ENCODE data around the gene XRCC6. TPM values are rescaled to one million over a fixed set of nuclear protein-coding genes. Genes with fewer than 3 reads are reported as not detected.

XRCC6 gene
- total and polyA plus RNA-seq, 2 of the 13 experiments (the other 11 are each of a cell fraction or from before 2014, with no cell fraction given): 124 to 625 TPM

GRCh38 chr22:41688365-41689211 is 67.5 kb downstream of the XRCC6 start, which contains the start of gene SNU13:
Gene SNU13 (minus strand): TSS chr22:41688867. CDS start chr22:41688796, 71 bp downstream.
- Histone ChIP-seq H3K9ac (ENCODE audit: insufficient read depth, low read depth, low read length) (peak within 1 kb of the TSS; percentile 90), H2AFZ (ENCODE audit: low read length) (no peak within 1 kb of the TSS), H3K4me2 (ENCODE audit: low read depth, low read length) (peak within 1 kb of the TSS; percentile 86), H4K20me1 (ENCODE audit: insufficient read depth, low read length) (no peaks in the 10 kb centered on the region; the same call in 1 of the 2 replicates), H3K9me3 (ENCODE audit: low read length) (no peaks in the 10 kb centered on the region), H3K27me3 (ENCODE audit: control insufficient read depth in 1 of 2, insufficient read depth in 2 of 2, low read length in 2 of 2) (no peaks in the 10 kb centered on the region), H3K79me2 (ENCODE audit: insufficient read depth, low read length) (peaks cover 47% of the 10 kb centered on the region), H3K27ac (ENCODE audit: extremely low read length, insufficient read depth, low read length) (peak within 1 kb of the TSS; percentile 93), H3K4me3 (replicated peaks in 1 of 3; ENCODE audit: insufficient read depth in 1 of 3, low read depth in 2 of 3, low read length in 3 of 3) (peak within 1 kb of the TSS; percentile 85 to 95 (median 94)), H3K4me1 (ENCODE audit: insufficient read depth, low read length) (peaks cover 27% of the 10 kb centered on the region), H3K36me3 (replicated peaks in 1 of 2; ENCODE audit: control insufficient read depth in 1 of 2, insufficient read depth in 2 of 2, low read length in 2 of 2) (no peaks in the 10 kb centered on the region)
- 0% methylated on average over 30 of the region's 62 CpGs for WGBS (ENCODE audit: low lambda C conversion rate)
- BruUV-seq (replicated peaks): no TSS peak
- CTCF ChIA-PET (ENCODE audit: low intra/inter-chr PET ratio, low total read pairs): no interaction called here
- peak; percentile 88 for DNase-seq (ENCODE audit: low spot score)
- POLR2A ChIA-PET: interaction anchor here (0.6 to 2.8 kb wide), 8 partner anchors 9 to 258 kb away, joined by 3 to 29 read pairs (median 5); partner anchors contain the start of genes CCDC134, CENPM, DESI1 and PMM1
- FAIRE-seq: peak; percentile 76
- intact Hi-C loops (cut with micrococcal nuclease; ENCODE audit: unreplicated experiment): loop anchor here (2.0 kb wide), 1 partner anchor 22 kb away; no protein-coding TSS in a partner anchor
- in situ Hi-C loops (cut with HindIII; ENCODE audit: extremely low pct_ligation_motif_present, low pct_unique_long_range_greater_than_20kb): no loop called here
- ATAC-seq: peak; percentile 96
- TF ChIP-seq POGZ (CRISPR knock-in tag; IDR thresholded peaks at IDR 0.05): peak; percentile 59; the same call in 1 of the 2 replicates
- TF ChIP-seq HOXA9 (CRISPR knock-in tag; IDR thresholded peaks at IDR 0.05; ENCODE audit: borderline replicate concordance): no peak
- TF ChIP-seq ZNF724P (CRISPR knock-in tag; IDR thresholded peaks at IDR 0.05; ENCODE audit: borderline replicate concordance): peak; percentile 94
- TF ChIP-seq ZNF780A (CRISPR knock-in tag; IDR thresholded peaks at IDR 0.05): peak; percentile 71; the same call in 1 of the 2 replicates
- TF ChIP-seq ZNF350 (CRISPR knock-in tag; IDR thresholded peaks at IDR 0.05; ENCODE audit: borderline replicate concordance, low read depth): peak; percentile 72; the same call in 1 of the 2 replicates
- TF ChIP-seq ZNF644 (CRISPR knock-in tag; IDR thresholded peaks at IDR 0.05; ENCODE audit: low read depth): no peak
- peak; percentile 98 for TF ChIP-seq ZBTB21 (CRISPR knock-in tag; IDR thresholded peaks at IDR 0.05)
- TF ChIP-seq PATZ1 (CRISPR knock-in tag; IDR thresholded peaks at IDR 0.05): peak; percentile 91
- TF ChIP-seq ZNF567 (CRISPR knock-in tag; IDR thresholded peaks at IDR 0.05; ENCODE audit: borderline replicate concordance): peak; percentile 82; the same call in 1 of the 2 replicates
- TF ChIP-seq PRDM10 (CRISPR knock-in tag; IDR thresholded peaks at IDR 0.05; ENCODE audit: low read depth): no peak
- TF ChIP-seq ZNF33A (CRISPR knock-in tag; IDR thresholded peaks at IDR 0.05; ENCODE audit: borderline replicate concordance): no peak
- no peak for TF ChIP-seq KLF9 (CRISPR knock-in tag; IDR thresholded peaks at IDR 0.05; ENCODE audit: low read depth)
- TF ChIP-seq MZF1 (CRISPR knock-in tag; IDR thresholded peaks at IDR 0.05; ENCODE audit: borderline replicate concordance): no peak
- no peak for TF ChIP-seq ZFP36L1 (CRISPR knock-in tag; IDR thresholded peaks at IDR 0.05)
- peak; percentile 81 for TF ChIP-seq E2F1 (CRISPR knock-in tag; IDR thresholded peaks at IDR 0.05)
